DOHH2 (cell line): ENCODE data around the gene CREBBP.

Experiments used
- EZH2phosphoT487 ChIP-seq: fragments of 200-600 bp; sonication (generic); IDR thresholded peaks from 2 replicates; pipeline ENCODE4 v1.6.1; 2017; ENCODE audit warnings: borderline replicate concordance, mild to moderate bottlenecking, antibody characterized with exemption, low read length, moderate library complexity, mixed read lengths
- TF ChIP-seq, protein P1 (sequence below): fragments of 200-600 bp; sonication (generic); IDR thresholded peaks from one replicate; pipeline ENCODE4 v1.5.1; 2014; ENCODE audit warnings: antibody characterized with exemption, mild to moderate bottlenecking, low read depth, low read length; ENCODE audit not compliant: poor library complexity, severe bottlenecking

DNA sequence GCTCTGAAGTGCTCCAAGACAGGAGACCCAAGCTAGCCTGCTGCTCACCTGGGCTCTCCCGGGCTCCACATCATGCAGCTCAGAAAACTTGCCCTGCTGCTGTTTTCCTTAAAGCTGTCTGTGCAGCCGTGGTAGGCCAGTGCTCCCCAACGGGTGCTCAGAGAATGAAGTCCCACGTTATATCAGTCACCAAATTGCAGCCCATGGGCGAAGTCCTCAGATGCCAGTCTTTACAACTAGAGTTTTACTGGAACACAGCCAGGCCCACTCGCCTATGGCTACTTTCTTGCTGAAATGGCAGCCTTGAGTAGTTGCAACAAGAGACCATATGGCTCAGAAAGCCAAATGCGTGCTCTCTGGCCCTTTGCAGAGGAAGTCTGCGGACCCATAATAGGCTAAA is 6.3 kb downstream of the CREBBP start:
- TF ChIP-seq EZH2phosphoT487, result no peak
- TF ChIP-seq, protein P1, sequence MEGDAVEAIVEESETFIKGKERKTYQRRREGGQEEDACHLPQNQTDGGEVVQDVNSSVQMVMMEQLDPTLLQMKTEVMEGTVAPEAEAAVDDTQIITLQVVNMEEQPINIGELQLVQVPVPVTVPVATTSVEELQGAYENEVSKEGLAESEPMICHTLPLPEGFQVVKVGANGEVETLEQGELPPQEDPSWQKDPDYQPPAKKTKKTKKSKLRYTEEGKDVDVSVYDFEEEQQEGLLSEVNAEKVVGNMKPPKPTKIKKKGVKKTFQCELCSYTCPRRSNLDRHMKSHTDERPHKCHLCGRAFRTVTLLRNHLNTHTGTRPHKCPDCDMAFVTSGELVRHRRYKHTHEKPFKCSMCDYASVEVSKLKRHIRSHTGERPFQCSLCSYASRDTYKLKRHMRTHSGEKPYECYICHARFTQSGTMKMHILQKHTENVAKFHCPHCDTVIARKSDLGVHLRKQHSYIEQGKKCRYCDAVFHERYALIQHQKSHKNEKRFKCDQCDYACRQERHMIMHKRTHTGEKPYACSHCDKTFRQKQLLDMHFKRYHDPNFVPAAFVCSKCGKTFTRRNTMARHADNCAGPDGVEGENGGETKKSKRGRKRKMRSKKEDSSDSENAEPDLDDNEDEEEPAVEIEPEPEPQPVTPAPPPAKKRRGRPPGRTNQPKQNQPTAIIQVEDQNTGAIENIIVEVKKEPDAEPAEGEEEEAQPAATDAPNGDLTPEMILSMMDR, result no peak
